Esophagus muscularis mucosa (tissue), 4 donors: Measurements from ENCODE around the gene TBCD. TPM values are rescaled to one million over a fixed set of nuclear protein-coding genes. Genes with fewer than 3 reads are reported as not detected.
A peak's percentile ranks its signal among the peaks of the same experiment; 100 is the strongest.

Source experiments
- DNase-seq: peaks from one replicate; pipeline ENCODE4 v3.0.0-alpha.2; 2017; ENCODE audit errors: extremely low spot score
- H3K27ac ChIP-seq, 4 donors: fragments of 200-600 bp; sonication (generic); replicated peaks in 1 of 4; 1 replicate in 3 of 4; 2 replicates in 1 of 4; pipeline ENCODE4 v1.5.1; 2016 to 2019; ENCODE audit warnings: mild to moderate bottlenecking in 1 of 4
- H3K27me3 ChIP-seq, 4 donors: fragments of 200-600 bp; sonication (generic); one replicate each; pipeline versions ENCODE4 v1.5.1 to v1.6.0; 2016 to 2019
- H3K36me3 ChIP-seq, 4 donors: fragments of 200-600 bp; sonication (generic); one replicate each; pipeline ENCODE4 v1.5.1; 2016 to 2019
- H3K4me1 ChIP-seq, 4 donors: fragments of 200-600 bp; sonication (generic); one replicate each; pipeline ENCODE4 v1.5.1; 2016 to 2019
- H3K4me3 ChIP-seq, 4 donors: fragments of 200-600 bp; sonication (generic); 1 replicate in 2 of 4; 2 replicates in 2 of 4; pipeline ENCODE4 v1.5.1; 2016 to 2019; ENCODE audit warnings: mild to moderate bottlenecking in 4 of 4, moderate library complexity in 1 of 4
- H3K9me3 ChIP-seq, 4 donors: fragments of 200-600 bp; sonication (generic); 1 replicate in 3 of 4; 2 replicates in 1 of 4; pipeline ENCODE4 v1.5.1; 2016 to 2019
- CTCF ChIP-seq, 3 experiments: fragments of 200-600 bp in 2 of 3; fragments of 450-650 bp in 1 of 3; sonication (generic) in 2 of 3; IDR thresholded peaks; one replicate each; pipeline ENCODE4 v1.5.1; 2017 to 2019; ENCODE audit warnings: antibody characterized with exemption in 3 of 3, mild to moderate bottlenecking in 2 of 3, moderate library complexity in 1 of 3
- EP300 ChIP-seq: sonication (generic); formaldehyde crosslinking; IDR thresholded peaks from one replicate; pipeline ENCODE4 v1.6.1; 2017; ENCODE audit warnings: antibody characterized with exemption
- POLR2A ChIP-seq: fragments of 450-650 bp; IDR thresholded peaks from one replicate; pipeline ENCODE4 v1.6.1; 2017; ENCODE audit warnings: antibody characterized with exemption, moderate library complexity, mild to moderate bottlenecking, low read depth
- POLR2AphosphoS5 ChIP-seq, 2 donors: sonication (generic); formaldehyde crosslinking; IDR thresholded peaks; one replicate each; pipeline ENCODE4 v1.6.1; 2017; ENCODE audit warnings: antibody characterized with exemption in 2 of 2
- WGBS: methylation state at CpG from one replicate; pipeline ENCODE4 v1.1.5; 2018; 5-methylcytosine and 5-hydroxymethylcytosine counted together
- intact Hi-C: fragments of 100-400 bp; cut with DNase I; formaldehyde crosslinking; loops from one replicate; pipeline ENCODE4 v1.15.1; 2023
- total RNA-seq, 4 donors: library from RNA; depleted of rRNA; stranded (reverse); fragments of >200 nt; gene quantifications; one replicate each; pipeline versions ENCODE4 v1.1.0 to v1.2.1, GENCODE V29; 2016

TBCD gene
- total RNA-seq, 4 donors from 2014 or later, result 38.1 to 56.7 (median 53.6) TPM

GRCh38 chr17:82828875-82829487, 77.1 kb downstream of the TBCD start:
- Histone ChIP-seq H3K27ac (no peak overlapping the region), H3K27me3 (no peaks in the 10 kb centered on the region), H3K36me3 (peaks cover 0 to 48% (median 27%) of the 10 kb centered on the region in 4 donors), H3K9me3 (no peaks in the 10 kb centered on the region), H3K4me3 (no peak overlapping the region), H3K4me1 (peaks cover 0 to 12% (median 10%) of the 10 kb centered on the region in 4 donors)
- TF ChIP-seq POLR2AphosphoS5 (IDR thresholded peaks at IDR 0.05) (no peak), EP300 (no peak), POLR2A (no peak), CTCF (IDR thresholded peaks at IDR 0.05) (no peak)
- intact Hi-C loops, result no loop called here
- no peak for DNase-seq
- 95% methylated on average over 26 of the region's 26 CpGs for WGBS

GRCh38 chr17:82830249-82830661, 78.4 kb downstream of the TBCD start:
- intact Hi-C loops, result no loop called here
- peak overlapping the region in 2 of 4 donors; percentile 9 to 30 for H3K27ac ChIP-seq
- H3K36me3 ChIP-seq, result peaks cover 0 to 56% (median 27%) of the 10 kb centered on the region in 4 donors

GRCh38 chr17:82831041-82831817, 79.4 kb downstream of the TBCD start:
- H3K27me3 ChIP-seq, result no peaks in the 10 kb centered on the region
- H3K4me3 ChIP-seq, result no peak overlapping the region
- DNase-seq, result no peak
- intact Hi-C loops, result no loop called here
- H3K4me1 ChIP-seq, result peaks cover 0 to 12% (median 11%) of the 10 kb centered on the region in 4 donors
- no peaks in the 10 kb centered on the region for H3K9me3 ChIP-seq
- peaks cover 0 to 63% (median 27%) of the 10 kb centered on the region in 4 donors for H3K36me3 ChIP-seq
- TF ChIP-seq POLR2A (no peak), EP300 (no peak), CTCF (IDR thresholded peaks at IDR 0.05) (no peak), POLR2AphosphoS5 (IDR thresholded peaks at IDR 0.05) (no peak)
- WGBS, result 98% methylated on average over 25 of the region's 29 CpGs
- no peak overlapping the region for H3K27ac ChIP-seq

More at GRCh38 chr17:82830249-82830661, 78.4 kb downstream of the TBCD start:
- TF ChIP-seq EP300, result no peak
- no peak for TF ChIP-seq POLR2A
- peak in 1 of 2 donors; percentile 31 for TF ChIP-seq POLR2AphosphoS5 (IDR thresholded peaks at IDR 0.05)
- Histone ChIP-seq H3K4me3 (peak overlapping the region in 3 of 4 donors; percentile 10 to 34 (median 20)), H3K4me1 (peaks cover 0 to 12% (median 10%) of the 10 kb centered on the region in 4 donors), H3K9me3 (no peaks in the 10 kb centered on the region), H3K27me3 (no peaks in the 10 kb centered on the region)
- 47% methylated on average over 8 of the region's 22 CpGs for WGBS
- no peak for DNase-seq

GRCh38 chr17:82831818-82832200, 79.9 kb downstream of the TBCD start:
- TF ChIP-seq POLR2AphosphoS5 (IDR thresholded peaks at IDR 0.05) (no peak), EP300 (no peak), POLR2A (no peak), CTCF (IDR thresholded peaks at IDR 0.05) (no peak)
- H3K36me3 ChIP-seq, result peaks cover 0 to 64% (median 27%) of the 10 kb centered on the region in 4 donors
- intact Hi-C loops, result no loop called here
- DNase-seq, result no peak
- no peaks in the 10 kb centered on the region for H3K9me3 ChIP-seq
- no peak overlapping the region for H3K27ac ChIP-seq
- H3K27me3 ChIP-seq, result no peaks in the 10 kb centered on the region
- H3K4me3 ChIP-seq, result no peak overlapping the region
- WGBS, result 97% methylated on average over 18 of the region's 18 CpGs
- H3K4me1 ChIP-seq, result peaks cover 0 to 13% (median 11%) of the 10 kb centered on the region in 4 donors

GRCh38 chr17:82832411-82832810, 80.5 kb downstream of the TBCD start:
- no peaks in the 10 kb centered on the region for H3K9me3 ChIP-seq
- peaks cover 4 to 17% (median 11%) of the 10 kb centered on the region in 4 donors for H3K4me1 ChIP-seq
- H3K36me3 ChIP-seq, result peaks cover 0 to 58% (median 23%) of the 10 kb centered on the region in 4 donors
- H3K4me3 ChIP-seq, result no peak overlapping the region
- no peak overlapping the region for H3K27ac ChIP-seq
- intact Hi-C loops, result no loop called here
- TF ChIP-seq EP300 (no peak), POLR2AphosphoS5 (IDR thresholded peaks at IDR 0.05) (no peak), CTCF (IDR thresholded peaks at IDR 0.05) (no peak), POLR2A (no peak)
- no peak for DNase-seq
- H3K27me3 ChIP-seq, result no peaks in the 10 kb centered on the region
- 90% methylated on average over 20 of the region's 20 CpGs for WGBS
